Large intestine (tissue), 3 donors: Measurements from ENCODE around the gene CORO2A. TPM values are rescaled to one million over a fixed set of nuclear protein-coding genes. Genes with fewer than 3 reads are reported as not detected.

ENCODE experiments used
- DNase-seq, 2 donors: peaks; one replicate each; pipeline versions ENCODE4 v3.0.0 to v3.0.0-alpha.2; 2013
- H3K27ac ChIP-seq: one replicate; pipeline ENCODE4 v1.5.1; 2013; ENCODE audit warnings: low read length
- H3K27me3 ChIP-seq: 2 replicates; pipeline ENCODE4 v1.6.1; 2013; ENCODE audit warnings: low read length; ENCODE audit not compliant: control insufficient read depth, insufficient read depth
- H3K36me3 ChIP-seq: 2 replicates; pipeline ENCODE4 v1.6.1; 2013; ENCODE audit warnings: low read length; ENCODE audit not compliant: control insufficient read depth, insufficient read depth
- H3K4me1 ChIP-seq: one replicate; pipeline ENCODE4 v1.6.1; 2013; ENCODE audit warnings: low read length; ENCODE audit not compliant: control insufficient read depth, insufficient read depth
- H3K4me3 ChIP-seq: one replicate; pipeline ENCODE4 v1.5.1; 2013; ENCODE audit warnings: low read length
- H3K9me3 ChIP-seq: one replicate; pipeline ENCODE4 v1.6.1; 2013; ENCODE audit warnings: mild to moderate bottlenecking, low read depth, low read length, moderate library complexity; ENCODE audit not compliant: control insufficient read depth
- WGBS: methylation state at CpG from one replicate; pipeline ENCODE4 v1.1.5; 2013; ENCODE audit warnings: low lambda C conversion rate; ENCODE audit not compliant: insufficient coverage; 5-methylcytosine and 5-hydroxymethylcytosine counted together
- polyA plus RNA-seq: library from polyadenylated mRNA; unstranded; fragments of 120-200 nt; gene quantifications from one replicate; pipeline ENCODE4 v1.2.1, GENCODE V29; 2013

CORO2A gene
- polyA plus RNA-seq, 1 donor = 57.6 TPM

- Histone ChIP-seq H3K27me3 (no peaks in the 10 kb centered on the region), H3K36me3 (peaks cover 53% of the 10 kb centered on the region), H3K27ac (no peak overlapping the region), H3K9me3 (peaks cover 4% of the 10 kb centered on the region), H3K4me3 (no peak overlapping the region), H3K4me1 (peaks cover 6% of the 10 kb centered on the region)
- no CpG with 5 or more reads among the region's 3 CpGs for WGBS
- DNase-seq = no peak
These were observed 17.1 kb upstream of the CORO2A start for GRCh38 chr9:98209530-98209929.

GRCh38 chr9:98208635-98209034 is 16.2 kb upstream of the CORO2A start:
- Histone ChIP-seq H3K27me3 (no peaks in the 10 kb centered on the region), H3K4me3 (no peak overlapping the region), H3K9me3 (peaks cover 4% of the 10 kb centered on the region), H3K27ac (no peak overlapping the region), H3K36me3 (peaks cover 53% of the 10 kb centered on the region), H3K4me1 (peaks cover 6% of the 10 kb centered on the region)
- no CpG with 5 or more reads among the region's 20 CpGs for WGBS
- no peak for DNase-seq

- Histone ChIP-seq H3K36me3 (peaks cover 56% of the 10 kb centered on the region), H3K9me3 (peaks cover 4% of the 10 kb centered on the region), H3K27ac (no peak overlapping the region), H3K4me1 (peaks cover 6% of the 10 kb centered on the region), H3K4me3 (no peak overlapping the region), H3K27me3 (no peaks in the 10 kb centered on the region)
- no CpG with 5 or more reads among the region's 4 CpGs for WGBS
- DNase-seq = no peak
These were observed 15.2 kb upstream of the CORO2A start for GRCh38 chr9:98207606-98208005.

GRCh38 chr9:98206754-98207153 is 14.3 kb upstream of the CORO2A start:
- Histone ChIP-seq H3K9me3 (peaks cover 4% of the 10 kb centered on the region), H3K27ac (no peak overlapping the region), H3K36me3 (peaks cover 56% of the 10 kb centered on the region), H3K4me3 (no peak overlapping the region), H3K4me1 (peaks cover 2% of the 10 kb centered on the region), H3K27me3 (no peaks in the 10 kb centered on the region)
- no peak for DNase-seq
- WGBS = no CpG with 5 or more reads among the region's 2 CpGs

GRCh38 chr9:98204692-98205091 is 12.3 kb upstream of the CORO2A start:
- WGBS = no CpG with 5 or more reads among the region's 4 CpGs
- Histone ChIP-seq H3K9me3 (peaks cover 4% of the 10 kb centered on the region), H3K27ac (no peak overlapping the region), H3K27me3 (no peaks in the 10 kb centered on the region), H3K36me3 (peaks cover 52% of the 10 kb centered on the region), H3K4me3 (no peak overlapping the region), H3K4me1 (peaks cover 2% of the 10 kb centered on the region)
- DNase-seq = no peak

GRCh38 chr9:98203153-98203552 is 10.7 kb upstream of the CORO2A start:
- Histone ChIP-seq H3K36me3 (peaks cover 52% of the 10 kb centered on the region), H3K9me3 (no peaks in the 10 kb centered on the region), H3K4me1 (peaks cover 2% of the 10 kb centered on the region), H3K4me3 (no peak overlapping the region), H3K27ac (no peak overlapping the region), H3K27me3 (no peaks in the 10 kb centered on the region)
- DNase-seq = no peak
- no CpG with 5 or more reads among the region's 7 CpGs for WGBS

GRCh38 chr9:98202252-98202651 is 9.8 kb upstream of the CORO2A start:
- peaks cover 50% of the 10 kb centered on the region for H3K36me3 ChIP-seq
- DNase-seq = no peak
- H3K4me1 ChIP-seq = peaks cover 2% of the 10 kb centered on the region
- no peaks in the 10 kb centered on the region for H3K27me3 ChIP-seq
- H3K9me3 ChIP-seq = no peaks in the 10 kb centered on the region
- no peak overlapping the region for H3K27ac ChIP-seq
- 100% methylated on average over 1 of the region's 5 CpGs for WGBS
- no peak overlapping the region for H3K4me3 ChIP-seq

GRCh38 chr9:98201749-98202148 is 9.3 kb upstream of the CORO2A start:
- Histone ChIP-seq H3K4me3 (no peak overlapping the region), H3K4me1 (peaks cover 2% of the 10 kb centered on the region), H3K27me3 (no peaks in the 10 kb centered on the region), H3K36me3 (peaks cover 51% of the 10 kb centered on the region), H3K9me3 (no peaks in the 10 kb centered on the region), H3K27ac (no peak overlapping the region)
- WGBS = no CpG with 5 or more reads among the region's 7 CpGs
- DNase-seq = no peak

GRCh38 chr9:98201102-98201501 is 8.7 kb upstream of the CORO2A start:
- DNase-seq = no peak
- no CpG with 5 or more reads among the region's 6 CpGs for WGBS

GRCh38 chr9:98199388-98200033 is 7.1 kb upstream of the CORO2A start:
- DNase-seq = no peak
- 57% methylated on average over 1 of the region's 20 CpGs for WGBS
- Histone ChIP-seq H3K27me3 (no peaks in the 10 kb centered on the region), H3K36me3 (peaks cover 45% of the 10 kb centered on the region), H3K9me3 (no peaks in the 10 kb centered on the region), H3K4me3 (no peak overlapping the region), H3K4me1 (no peaks in the 10 kb centered on the region), H3K27ac (no peak overlapping the region)

More at GRCh38 chr9:98201102-98201501, 8.7 kb upstream of the CORO2A start:
- no peaks in the 10 kb centered on the region for H3K4me1 ChIP-seq
- H3K9me3 ChIP-seq = no peaks in the 10 kb centered on the region
- H3K27me3 ChIP-seq = no peaks in the 10 kb centered on the region
- H3K4me3 ChIP-seq = no peak overlapping the region
- peaks cover 51% of the 10 kb centered on the region for H3K36me3 ChIP-seq
- no peak overlapping the region for H3K27ac ChIP-seq

- no peak for DNase-seq
- Histone ChIP-seq H3K27me3 (peaks cover 4% of the 10 kb centered on the region), H3K4me1 (peaks cover 7% of the 10 kb centered on the region), H3K27ac (no peak overlapping the region), H3K4me3 (no peak overlapping the region), H3K36me3 (peaks cover 22% of the 10 kb centered on the region), H3K9me3 (no peaks in the 10 kb centered on the region)
- no CpG with 5 or more reads among the region's 4 CpGs for WGBS
These were observed 3.2 kb upstream of the CORO2A start for GRCh38 chr9:98195671-98196070.
